Measurements from ENCODE around the gene CD81. TPM values are rescaled to one million over a fixed set of nuclear protein-coding genes. Genes with fewer than 3 reads are reported as not detected.

The CD81 gene
- total and polyA plus RNA-seq, 10 of the 15 experiments (the other 5 are each of a cell fraction or from before 2014, with no cell fraction given) = 2.0 to 145 (median 57.2) TPM

GRCh38 chr11:2396471-2396870, 19.4 kb downstream of the CD81 start:
- RAD21 ChIA-PET (ENCODE audit: unreplicated experiment) = no interaction called here
- no peak for ATAC-seq

More at GRCh38 chr11:2396471-2396870, 19.4 kb downstream of the CD81 start:
- Histone ChIP-seq H3K27ac (ENCODE audit: control insufficient read depth, insufficient read depth) (no peak overlapping the region), H3K4me1 (ENCODE audit: control insufficient read depth, insufficient read depth, low read length) (peaks cover 21% of the 10 kb centered on the region), H3K36me3 (ENCODE audit: control insufficient read depth in 2 of 2, insufficient read depth in 2 of 2, low read length in 1 of 2) (peaks cover 0 to 45% of the 10 kb centered on the region in 2 experiments; a peak in 3 of 4 replicates), H3K9ac (ENCODE audit: control insufficient read depth, insufficient read depth, low read length) (no peak overlapping the region), H2AFZ (ENCODE audit: control insufficient read depth, low read depth, low read length) (no peak overlapping the region), H3K9me3 (replicated peaks; ENCODE audit: control insufficient read depth, insufficient read depth, low read length) (no peaks in the 10 kb centered on the region), H3K4me2 (ENCODE audit: control insufficient read depth, insufficient read depth) (no peak overlapping the region), H4K20me1 (ENCODE audit: control insufficient read depth, insufficient read depth) (no peaks in the 10 kb centered on the region; the same call in 1 of the 2 replicates), H3K79me2 (ENCODE audit: control insufficient read depth, insufficient read depth, low read length) (peaks cover 18% of the 10 kb centered on the region), H3K4me3 (no peak overlapping the region), H3K27me3 (replicated peaks in 1 of 2; ENCODE audit: control insufficient read depth in 2 of 2, insufficient read depth in 2 of 2, low read length in 1 of 2) (no peaks in the 10 kb centered on the region)
- in situ Hi-C loops (cut with MboI) (loop anchor here (25.0 kb wide), 1 partner anchor 1584 kb away; the partner anchor contains the start of genes PIDD1, PNPLA2 and RPLP2), intact Hi-C loops (cut with micrococcal nuclease; ENCODE audit: unreplicated experiment) (no loop called here)
- SMC1A ChIA-PET (ENCODE audit: uncharacterized antibody, unreplicated experiment) = no interaction called here
- FAIRE-seq (no peak), DNase-seq (ENCODE audit: low read depth, low spot score) (no peak)
- over 99% methylated on average over 24 of the region's 26 CpGs for WGBS (ENCODE audit: insufficient coverage, insufficient replicate concordance, low lambda C conversion rate, missing lambda C conversion rate)
- POLR2A ChIA-PET = no interaction called here
- TF ChIP-seq HCFC1 (IDR thresholded peaks at IDR 0.05; ENCODE audit: low read length) (no peak), SREBF1 (IDR thresholded peaks at IDR 0.05; ENCODE audit: low read length) (no peak), RFX5 (IDR thresholded peaks at IDR 0.05; ENCODE audit: low read depth, low read length) (no peak), SP1 (IDR thresholded peaks at IDR 0.05; ENCODE audit: low read depth, low read length) (no peak), PRDM15 (CRISPR knock-in tag; IDR thresholded peaks at IDR 0.05) (no peak)
- BruUV-seq (replicated peaks) = no TSS peak
- CTCF ChIA-PET = no interaction called here

All from GM12878 (cell line).